Measurements from ENCODE around the gene BRAT1.
A peak's percentile ranks its signal among the peaks of the same experiment; 100 is the strongest.

BRAT1 gene

DNA sequence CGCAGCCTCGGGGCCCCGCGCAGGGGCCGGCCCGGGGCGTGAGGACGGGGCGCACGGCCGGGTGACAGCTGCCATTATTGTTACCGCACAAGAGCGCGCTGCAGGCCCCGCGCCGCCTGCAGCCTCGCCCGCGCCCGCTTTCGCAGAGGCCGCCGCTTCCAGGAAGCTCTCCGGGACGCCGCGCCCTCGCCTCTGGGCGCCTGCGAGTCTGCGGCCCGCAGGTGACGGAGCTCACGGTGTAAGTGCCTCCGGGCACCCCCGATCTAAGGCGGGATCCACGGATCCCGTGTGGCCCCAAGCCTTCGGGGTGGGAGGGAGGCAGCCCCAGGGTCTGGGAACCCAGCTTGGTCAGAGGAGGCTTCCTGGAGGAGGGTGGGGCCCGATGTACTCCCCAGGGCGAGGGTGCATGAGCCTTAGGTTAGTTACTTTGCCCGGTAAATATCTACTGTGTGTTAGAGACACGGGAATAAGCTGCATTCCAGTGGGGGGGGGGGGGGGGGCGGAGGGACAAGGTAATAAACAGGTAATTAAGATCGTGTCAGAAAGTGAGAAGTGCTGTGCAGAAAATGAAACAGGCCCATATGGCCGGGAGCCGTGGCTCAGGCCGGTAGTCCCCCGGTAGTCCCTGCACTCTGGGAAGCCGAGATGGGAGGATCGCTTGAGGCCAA, 4.1 kb upstream of the BRAT1 start:
- no peak for DNase-seq

- peak; percentile 61 for DNase-seq
Observed at GRCh38 chr7:2558629-2559282, 3.4 kb upstream of the BRAT1 start, which contains the start of gene IQCE. TSS of gene IQCE (plus strand) at chr7:2558979. CDS start at chr7:2559182, 203 bp downstream.

GRCh38 chr7:2554661-2555111, 638 bp downstream of the BRAT1 start:
- no peak for DNase-seq

DNA sequence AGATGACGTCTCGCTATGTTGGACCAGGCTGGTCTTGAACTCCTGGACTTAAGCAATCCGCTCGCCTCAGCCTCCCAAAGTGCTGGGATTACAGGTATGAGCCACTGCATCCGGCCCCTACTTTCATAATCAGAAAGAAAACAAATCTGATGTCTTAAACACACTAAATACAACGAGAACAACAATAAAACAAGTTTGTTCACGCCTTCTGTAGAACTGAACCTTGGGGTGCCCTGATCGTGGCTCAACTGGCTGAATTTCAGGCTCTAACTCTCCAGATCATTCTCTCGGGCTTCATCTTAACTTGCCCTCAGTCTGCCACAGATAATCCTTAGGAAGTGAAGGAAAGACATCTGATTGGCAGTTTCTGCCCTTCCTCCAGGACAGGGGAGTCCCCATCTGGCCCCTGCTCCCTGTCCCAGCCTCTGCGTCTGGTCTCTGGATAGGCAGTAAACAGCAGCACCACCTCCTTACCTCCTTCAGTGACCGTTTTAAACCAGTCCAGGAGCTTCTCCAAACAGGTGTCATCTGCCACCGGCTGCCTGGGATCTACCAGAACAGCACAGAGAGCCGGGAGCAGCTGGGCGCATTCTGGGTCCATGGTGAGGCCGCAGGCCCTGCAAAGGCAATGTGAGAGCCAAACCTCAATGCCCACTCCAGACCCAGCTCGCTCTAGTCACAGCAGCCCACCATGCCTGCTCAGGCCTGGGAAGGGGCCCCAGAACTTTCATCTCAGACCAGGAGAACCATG, 1.3 kb downstream of the BRAT1 start:
- DNase-seq = no peak

DNA sequence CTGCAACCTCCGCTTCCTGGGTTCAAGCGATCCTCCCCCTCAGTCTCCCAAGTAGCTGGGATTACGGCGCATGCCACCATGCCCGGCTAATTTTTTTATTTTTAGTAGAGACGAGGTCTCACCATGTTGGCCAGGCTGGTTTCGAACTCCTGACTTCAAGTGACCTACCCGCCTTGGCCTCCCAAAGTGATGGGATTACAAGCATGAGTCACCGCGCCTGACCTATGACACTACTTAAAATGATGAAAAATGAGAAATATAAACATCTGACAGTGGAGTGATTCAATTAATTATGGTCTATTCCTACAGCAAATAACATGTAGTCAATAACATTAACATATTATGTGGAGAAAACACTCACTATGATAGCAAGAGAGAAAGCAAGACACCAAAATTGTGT, 2.2 kb downstream of the BRAT1 start:
- DNase-seq = no peak

- DNase-seq = no peak
Observed at GRCh38 chr7:2551418-2551817, 3.9 kb downstream of the BRAT1 start.

- DNase-seq = no peak
Observed at GRCh38 chr7:2546776-2547586, 8.3 kb downstream of the BRAT1 start.

- no peak for DNase-seq
Observed at GRCh38 chr7:2545746-2546425, 9.4 kb downstream of the BRAT1 start.

DNA sequence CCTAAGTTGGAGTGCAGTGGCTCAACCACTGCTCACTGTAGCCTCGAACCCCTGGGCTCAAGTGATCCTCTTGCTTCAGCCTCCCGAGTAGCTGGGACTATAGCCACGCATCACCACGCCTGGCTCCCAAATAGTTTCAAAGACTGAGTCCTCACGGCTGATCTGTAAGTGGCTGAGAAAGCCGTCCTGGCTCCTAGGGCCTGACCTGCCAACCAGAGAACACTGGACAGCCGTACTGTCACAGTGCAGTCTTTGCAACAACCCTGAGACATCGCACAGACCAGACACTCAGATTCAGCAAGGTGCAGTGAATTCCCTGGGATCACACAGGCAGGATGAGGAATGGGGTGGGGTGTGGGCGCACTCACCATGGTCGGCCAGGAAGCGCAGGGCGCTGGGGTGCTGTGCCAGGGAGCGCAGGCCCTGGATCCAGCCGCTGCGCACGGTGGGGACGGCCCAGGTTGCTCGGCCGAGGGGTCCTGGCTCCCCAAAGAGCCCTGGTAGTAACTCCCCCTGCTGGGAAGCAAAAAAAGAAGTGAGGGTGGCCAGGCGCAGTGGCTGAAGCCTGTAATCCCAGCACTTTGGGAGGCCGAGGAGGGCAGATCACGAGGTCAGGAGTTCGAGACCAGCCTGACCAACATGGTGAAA, 10.7 kb downstream of the BRAT1 start:
- no peak for DNase-seq

GRCh38 chr7:2542916-2543871, 12.1 kb downstream of the BRAT1 start:
- DNase-seq = no peak

DNA sequence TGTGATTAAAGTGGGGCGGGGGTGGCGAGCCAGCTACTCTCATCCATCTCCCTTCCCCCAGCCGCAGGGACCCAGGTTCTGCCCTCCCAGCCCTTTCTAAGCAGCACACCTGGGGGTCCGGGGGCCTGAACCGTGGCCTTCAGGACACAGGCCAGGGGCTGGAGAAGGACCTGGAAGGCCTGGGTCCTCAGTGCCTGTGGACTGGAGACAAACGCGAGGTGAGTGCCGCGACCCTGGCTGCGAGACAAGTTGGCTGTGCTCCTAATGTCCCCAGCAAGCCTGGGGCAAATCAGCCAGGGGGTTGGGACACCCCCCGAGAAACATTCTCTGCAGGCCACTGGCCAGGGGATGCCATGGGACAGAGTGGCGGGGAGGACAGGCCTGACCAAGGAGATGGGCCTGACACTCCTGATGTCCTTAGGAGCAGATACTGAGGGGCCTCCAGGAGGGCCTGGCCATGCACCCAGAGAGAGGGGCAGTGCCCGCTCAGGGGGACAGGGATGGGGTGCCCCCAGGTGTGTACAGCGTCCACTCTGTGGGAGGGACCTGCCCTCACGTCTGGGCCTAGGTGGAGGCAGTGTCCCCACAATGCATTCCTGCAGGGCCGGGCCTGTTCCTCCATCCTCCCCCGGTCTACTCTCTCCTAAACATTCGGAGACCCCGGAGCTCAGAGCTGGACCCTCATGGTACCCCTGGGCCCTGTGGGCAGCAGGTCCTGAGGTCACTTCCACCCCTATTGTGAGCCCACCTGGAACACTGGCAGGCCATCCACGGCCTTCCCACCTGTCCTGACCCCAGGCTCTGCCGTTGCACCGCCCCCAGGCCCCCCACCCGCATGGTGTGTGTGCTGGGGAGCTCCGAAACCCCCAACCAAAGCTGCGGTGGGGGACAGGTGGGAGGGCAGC, 13.1 kb downstream of the BRAT1 start:
- no peak for DNase-seq

DNA sequence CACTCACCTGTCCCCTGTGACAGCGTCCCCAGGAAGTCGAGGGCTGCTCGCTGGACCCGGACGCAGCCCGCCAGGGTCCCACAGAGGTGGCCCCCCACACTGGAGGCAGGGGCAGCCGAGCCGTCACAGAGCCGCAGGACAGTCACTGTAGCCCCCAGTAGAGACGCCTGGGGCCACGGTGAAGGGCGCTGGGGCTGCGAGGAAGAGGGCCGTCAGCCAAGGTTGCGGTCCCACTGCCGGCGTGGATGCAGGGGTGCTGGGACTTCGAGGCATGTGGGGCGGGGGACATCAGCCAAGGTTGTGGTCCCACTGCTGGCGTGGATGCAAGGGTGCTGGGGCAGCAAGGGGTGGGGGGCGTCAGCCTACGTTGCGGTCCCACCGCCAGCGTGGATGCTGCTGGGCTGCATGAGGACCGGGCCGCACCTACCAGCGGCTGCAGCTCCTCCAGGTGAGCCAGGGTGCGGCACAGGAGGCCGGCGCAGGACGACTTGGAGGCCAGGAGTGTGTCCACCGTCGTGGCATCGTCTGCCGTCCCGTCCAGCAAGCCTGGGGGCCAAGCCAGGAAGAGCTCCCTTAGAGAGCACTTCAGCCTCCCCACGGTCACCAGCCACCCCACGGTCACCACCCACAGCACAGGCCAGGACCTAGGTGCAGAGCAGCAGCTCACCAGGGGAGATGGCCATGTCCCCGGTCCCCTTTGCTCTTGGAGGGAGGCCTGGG, 13.9 kb downstream of the BRAT1 start:
- no peak for DNase-seq

DNA sequence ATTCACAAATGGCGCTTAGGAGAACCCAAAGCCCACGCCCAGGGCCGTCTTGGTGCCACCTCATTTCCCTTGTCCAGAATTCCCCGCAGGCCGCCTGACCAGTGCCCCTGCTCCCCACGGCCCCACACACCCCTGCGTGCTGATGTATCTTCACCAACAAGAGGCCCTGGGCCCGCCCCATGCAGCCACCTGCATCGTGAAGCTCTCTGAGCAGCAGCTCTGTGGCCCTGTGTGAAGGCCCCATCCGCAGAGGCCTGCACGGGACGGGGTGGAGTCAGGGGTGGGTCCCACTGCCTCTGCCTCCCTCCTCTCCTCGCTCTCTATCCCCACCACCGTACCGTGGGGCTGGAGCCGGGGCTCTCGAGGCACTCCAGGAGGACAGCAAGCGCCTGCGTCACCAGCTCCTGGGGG, 14.7 kb downstream of the BRAT1 start:
- no peak for DNase-seq

DNA sequence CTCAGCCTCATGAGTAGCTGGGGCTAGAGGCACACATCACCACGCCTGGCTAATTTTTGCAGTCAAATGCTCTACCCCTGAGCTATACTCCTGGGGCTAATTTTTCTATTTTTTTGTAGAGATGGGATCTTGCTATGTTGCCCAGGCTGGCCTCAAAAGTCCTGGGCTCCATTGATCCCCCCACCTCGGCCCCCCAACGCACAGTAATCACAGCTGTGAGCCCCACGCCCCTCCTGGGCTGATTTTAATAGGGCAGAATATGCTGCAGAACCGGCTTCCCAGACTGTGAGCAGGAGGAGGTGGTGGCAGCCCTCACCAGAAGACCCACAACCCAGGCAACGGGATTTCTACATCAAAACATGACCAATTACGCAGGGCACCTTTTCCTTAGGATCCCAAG, 15.2 kb downstream of the BRAT1 start:
- no peak for DNase-seq

- DNase-seq = no peak
Observed at GRCh38 chr7:2539031-2539911, 16.1 kb downstream of the BRAT1 start.

- no peak for DNase-seq
Observed at GRCh38 chr7:2537981-2538851, 17.1 kb downstream of the BRAT1 start.
